Activated CD8-positive, alpha-beta memory T cell treated with anti-CD3 and anti-CD28 coated beads for 48 hours (primary cell): ENCODE measurements around the gene DIPK1C.

ENCODE experiments used
- DNase-seq, 3 experiments: peaks; one replicate each; pipeline ENCODE4 v3.0.0-alpha.2; 2020; ENCODE audit warnings: low read depth in 2 of 3, low spot score in 2 of 3

DIPK1C gene

DNA sequence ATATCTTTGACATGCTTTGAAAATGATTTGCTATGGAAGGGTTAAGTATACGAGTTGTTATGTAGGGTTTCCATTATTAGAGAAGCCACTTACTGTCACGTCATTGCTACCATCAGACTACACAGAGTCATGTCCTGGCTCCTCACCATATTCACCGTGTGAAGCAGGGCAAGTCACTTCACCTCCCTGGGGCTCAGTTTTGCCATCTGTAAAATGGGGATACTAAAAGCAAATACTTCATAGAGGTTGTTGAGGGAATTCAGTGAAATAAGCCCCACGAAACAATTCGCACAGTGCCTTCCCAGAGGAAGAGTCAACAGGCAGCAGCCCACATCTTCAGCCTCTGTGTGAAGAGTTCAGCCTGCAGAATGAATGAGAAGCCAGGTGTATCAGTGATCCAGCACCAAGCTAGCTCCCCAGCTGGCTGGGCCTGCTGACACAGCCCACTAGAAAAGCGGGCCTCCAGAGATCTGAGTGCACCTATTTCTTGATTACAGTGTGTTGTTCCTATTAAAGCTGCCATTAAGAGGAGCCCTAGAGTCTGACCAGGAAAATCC, 3.4 kb downstream of the DIPK1C start:
- no peak for DNase-seq

DNA sequence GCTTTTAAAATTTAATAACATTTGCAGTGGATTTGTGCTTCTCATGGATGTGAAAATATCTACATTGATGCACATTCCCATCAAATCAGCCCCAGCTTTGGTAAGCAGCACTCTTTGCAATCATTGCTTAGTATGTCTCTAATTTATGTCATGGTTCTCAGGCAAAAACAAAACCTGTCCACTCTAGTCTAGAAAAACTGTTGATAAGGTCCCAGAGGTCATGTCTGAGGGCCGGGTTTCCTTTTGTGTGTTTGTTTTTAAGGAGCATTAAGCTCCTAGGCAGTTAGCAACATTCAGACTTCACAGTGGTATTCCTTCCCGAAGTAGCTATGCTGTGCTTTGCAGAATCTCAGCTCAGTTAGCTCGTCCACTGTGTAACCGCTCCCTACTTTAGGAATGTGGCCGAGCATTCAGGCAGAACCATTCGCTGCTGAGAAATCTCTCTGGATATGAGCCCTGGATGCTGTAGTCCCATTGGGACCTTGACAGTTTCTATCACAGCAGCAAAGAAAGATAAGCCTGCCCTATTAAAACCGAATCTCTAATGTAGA, 4.0 kb downstream of the DIPK1C start:
- DNase-seq, result no peak

DNA sequence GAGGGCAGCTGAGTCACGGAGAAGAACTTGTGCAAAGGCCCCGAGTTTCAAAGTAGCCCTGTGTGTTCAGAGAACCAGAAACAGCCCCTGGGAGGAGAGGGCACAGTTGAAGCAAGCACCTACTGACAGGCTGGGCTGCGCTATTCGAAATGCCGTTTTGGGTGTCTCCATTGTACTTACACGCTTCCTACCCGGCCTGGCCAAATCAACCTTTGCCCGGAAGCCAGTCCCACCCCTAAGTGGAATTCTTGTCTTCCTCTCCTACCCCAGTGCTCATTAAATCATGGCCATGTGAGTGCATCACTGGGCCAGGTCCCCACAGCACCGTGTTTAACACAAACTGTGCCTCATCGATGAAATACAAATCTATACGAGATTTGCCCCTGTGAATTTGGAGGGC, 6.0 kb downstream of the DIPK1C start:
- DNase-seq, result no peak

DNA sequence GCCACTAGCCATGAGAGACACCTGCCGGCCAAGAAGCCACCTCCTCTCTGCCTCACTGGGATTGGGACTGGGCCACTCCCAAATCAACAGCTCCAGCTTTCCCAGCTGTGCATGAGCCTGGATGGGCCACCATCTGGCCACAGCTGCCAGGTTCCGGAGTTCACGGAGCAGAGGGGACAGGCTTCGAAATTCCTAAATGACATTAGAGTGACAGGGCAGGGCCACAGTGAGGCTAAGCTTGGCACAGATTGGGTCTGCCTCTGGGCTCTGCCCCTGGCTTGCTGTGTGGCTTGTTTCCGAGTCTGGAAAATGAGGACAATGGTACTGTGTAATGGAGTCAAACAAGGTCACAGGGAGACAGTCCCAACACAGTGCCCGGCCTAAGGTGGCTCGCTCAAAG, 6.5 kb downstream of the DIPK1C start:
- no peak for DNase-seq

DNA sequence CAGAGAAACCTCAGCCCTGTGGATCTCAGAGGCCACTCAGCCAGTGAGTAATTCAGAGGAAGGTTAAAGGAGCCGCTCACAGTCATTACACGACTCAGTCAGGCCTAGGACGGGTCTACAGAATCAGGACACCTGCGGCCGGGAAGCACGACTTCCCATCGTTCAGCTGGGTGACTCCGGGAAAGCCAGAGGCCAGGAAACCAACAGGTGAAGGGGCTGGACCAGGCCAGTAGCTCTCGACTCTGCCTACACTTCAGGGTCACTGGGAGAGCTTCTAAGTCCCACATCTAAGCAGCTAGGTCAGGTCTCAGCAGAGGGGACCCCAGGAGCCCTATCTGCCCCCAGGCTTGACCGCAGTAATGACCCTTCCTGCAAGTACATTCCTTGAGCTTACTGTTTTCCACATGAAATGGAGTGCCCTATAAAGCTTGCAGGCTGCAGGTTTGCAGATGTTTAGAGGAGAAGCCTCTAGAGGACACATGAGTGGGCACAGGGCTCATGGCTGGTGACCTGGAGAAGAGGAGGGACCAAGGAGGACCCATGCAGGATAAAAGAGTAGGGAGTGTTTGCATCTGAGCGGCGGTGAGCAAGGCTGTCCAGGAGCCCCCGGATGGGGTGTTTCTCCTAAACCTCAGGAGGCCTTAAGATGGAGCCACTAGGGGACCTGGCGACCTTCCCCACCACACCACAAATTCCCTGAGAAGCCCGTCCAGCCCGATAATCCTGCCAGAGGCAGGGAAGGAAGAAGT, 9.5 kb downstream of the DIPK1C start:
- no peak for DNase-seq

DNA sequence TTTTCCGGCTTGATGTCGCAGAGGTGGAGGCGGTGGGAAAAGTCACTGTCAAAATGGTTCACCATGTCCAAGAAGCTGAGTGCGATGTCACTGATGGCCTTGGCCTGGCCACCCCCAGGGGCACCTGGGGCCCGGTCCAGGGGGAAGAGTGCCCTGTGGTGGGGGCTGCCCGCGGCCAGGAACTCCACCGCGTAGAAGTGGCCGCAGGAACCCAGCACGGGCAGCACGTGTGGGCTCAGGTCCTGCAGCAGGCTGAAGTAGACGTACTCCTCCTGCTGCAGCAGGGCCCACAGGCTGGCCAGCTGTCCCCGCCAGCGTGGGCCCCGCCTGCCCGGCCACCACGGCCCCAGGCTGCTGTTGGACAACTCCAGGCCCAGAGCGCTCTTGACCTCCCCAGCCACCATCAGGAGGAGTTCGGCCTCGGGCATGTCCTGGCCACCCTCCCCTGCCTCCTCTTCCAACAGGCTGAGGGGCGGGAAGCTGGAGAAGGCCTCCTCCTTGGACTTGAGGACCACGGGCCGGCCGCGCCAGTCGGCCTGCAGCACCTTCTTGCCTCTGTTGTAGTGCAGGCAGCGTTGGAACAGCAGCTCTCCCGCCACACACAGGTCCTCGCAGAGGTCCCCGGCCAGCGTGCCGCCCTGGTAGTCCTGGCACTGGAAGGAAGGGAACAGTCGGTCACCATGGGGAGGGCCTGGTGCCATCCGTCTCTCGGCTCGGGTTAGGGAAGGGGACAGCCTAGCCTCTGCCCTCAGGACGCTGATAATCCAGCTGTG, 10.3 kb downstream of the DIPK1C start:
- no peak for DNase-seq

DNA sequence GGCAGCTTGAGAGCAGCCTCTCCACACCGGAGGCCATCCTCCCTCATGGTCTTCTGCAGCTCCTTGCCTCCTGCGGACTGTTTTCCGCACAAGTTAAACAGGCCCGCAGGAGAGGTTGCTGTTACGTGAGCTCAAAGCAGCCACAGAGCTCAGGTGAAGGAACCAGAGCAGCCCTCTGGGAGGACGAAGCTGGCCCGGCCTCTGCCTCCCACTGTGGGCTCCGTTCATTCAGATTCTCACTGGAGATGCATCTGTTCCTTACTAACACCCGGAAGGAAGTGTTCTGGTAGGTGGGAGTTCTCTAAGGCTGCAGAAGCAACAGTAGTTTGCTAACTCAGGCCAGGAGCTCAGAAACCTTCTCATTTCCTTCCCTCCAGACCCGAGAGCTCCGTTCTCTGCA, 10.9 kb downstream of the DIPK1C start:
- DNase-seq, result no peak

DNA sequence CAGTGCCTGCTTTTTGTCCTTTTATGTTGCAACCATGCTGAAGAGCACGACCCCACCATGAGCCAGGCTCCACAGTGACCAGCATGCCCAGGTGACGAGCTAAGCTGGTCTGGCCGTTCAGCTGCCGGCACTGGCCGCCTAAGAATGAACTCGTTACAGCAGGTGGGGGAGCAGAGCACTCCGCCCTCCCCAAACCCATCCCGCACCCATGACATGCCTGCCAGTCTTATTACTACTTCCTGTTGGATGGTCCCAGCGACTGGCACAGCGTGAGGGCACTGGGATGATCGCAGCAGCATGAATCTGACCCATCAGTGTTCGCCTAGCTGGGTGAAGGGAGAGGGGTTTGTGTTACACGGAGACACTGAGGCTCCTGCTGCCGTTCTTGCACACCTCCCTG, 11.5 kb downstream of the DIPK1C start:
- no peak for DNase-seq

DNA sequence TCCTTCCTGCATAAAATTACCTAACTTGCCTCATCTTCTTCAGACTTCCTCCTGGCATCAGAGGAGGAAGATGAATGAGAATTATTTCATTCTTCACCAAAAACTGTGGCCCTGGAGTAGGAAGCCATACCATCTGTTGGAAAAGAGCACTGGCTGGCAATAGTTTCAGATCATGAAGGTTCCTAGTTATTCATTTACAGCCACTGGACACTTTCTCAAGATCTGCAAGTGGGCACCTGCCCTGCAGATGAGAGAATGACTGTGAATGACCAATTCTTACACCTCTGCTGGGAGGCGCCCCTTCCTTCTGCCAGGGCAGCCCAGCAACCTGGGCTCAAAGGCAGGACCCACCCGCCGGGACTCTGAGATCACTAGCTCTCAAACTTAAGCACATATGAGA, 13.0 kb downstream of the DIPK1C start:
- DNase-seq, result no peak

DNA sequence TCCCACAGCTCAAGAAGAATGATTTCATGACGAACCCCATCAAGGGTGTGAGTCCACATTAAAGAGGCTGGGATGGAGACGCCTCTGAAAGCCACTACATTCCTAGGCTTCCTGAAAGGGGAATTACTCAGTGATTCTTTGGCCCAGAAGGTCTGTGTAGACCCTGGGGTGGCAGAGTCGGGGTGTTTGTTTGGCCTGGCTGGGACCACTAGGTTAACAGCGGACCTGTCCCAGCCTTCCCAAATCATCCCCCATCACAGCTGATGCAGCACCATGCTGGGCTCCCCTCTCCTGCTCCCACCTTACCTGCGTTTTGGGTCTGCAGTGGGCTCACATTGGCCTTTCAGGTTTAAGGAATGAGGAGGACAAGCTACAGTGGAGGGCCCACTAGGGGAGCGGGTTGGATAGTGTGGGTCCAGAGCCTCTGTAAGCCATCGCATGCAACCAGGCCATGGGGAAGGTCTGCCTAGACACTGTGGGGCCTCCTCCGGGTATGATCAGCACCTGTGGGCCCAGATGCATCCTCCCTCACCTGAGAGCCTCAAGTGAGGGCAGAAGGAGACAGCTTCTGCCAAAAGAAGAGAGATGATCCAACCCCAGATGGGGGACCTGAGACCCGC, 16.2 kb downstream of the DIPK1C start:
- no peak for DNase-seq

DNA sequence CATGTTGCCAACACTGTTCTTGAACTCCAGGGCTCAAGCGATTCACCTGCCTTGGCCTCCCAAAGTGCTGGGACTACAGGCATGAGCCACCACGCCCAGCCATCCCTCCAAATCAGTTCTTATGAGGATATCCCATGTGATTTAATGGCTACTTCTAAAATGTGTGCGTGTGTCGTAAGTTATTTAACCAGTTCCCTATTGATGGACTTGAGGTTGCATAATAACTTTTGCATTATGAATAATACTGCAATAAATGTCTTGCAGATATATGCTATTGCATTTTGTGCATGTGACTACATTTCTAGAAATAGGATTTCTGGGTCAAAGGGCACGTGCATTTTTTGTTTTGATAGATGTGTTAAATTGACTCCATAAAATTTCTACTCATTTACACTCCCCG, 19.0 kb downstream of the DIPK1C start:
- no peak for DNase-seq

DNA sequence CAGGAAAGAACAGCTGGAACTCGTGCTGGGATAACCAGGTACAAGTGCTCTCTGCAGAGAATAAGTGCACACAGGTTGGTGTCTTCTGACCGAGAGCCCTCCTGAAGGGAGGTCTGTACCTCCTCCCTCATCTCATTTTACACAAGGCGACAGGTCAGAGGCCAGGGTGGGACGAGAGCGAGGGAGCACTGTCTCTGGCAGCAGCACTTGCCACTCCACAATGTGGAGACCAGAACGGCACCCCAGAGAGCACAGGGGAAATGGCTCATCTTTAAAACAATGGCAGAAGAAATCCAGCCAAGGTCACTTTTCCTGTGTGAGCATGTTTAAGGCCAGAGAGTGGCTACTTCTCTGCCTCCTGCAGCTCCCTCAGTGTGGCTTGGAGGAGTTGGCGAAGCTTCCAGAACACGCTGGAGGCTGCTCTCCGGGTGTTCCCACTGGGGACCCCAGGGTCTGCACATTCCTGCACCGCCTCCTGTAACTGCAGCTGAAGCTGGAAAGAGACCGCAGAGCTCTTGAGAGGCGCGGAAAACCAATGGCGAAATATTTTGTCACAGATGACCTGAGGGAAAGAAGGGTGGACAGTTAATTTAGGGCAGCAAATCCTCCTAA, 20.8 kb downstream of the DIPK1C start:
- DNase-seq, result no peak

DNA sequence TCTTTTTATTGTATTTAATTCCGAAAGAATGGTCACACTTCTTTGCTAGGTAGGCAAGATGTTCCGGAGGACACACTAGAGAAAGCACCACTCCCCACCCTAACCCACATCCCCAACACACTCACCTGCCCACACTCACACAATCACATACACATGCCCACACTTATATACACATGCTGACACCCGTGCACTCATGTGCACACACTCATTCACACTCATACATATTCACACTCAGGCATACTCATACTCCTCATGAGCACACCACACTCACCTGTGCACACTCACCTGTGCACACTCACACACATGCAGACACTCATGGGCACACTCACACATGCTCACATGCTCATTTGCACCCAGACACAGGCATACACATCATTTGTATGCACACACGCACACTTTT, 21.4 kb downstream of the DIPK1C start:
- no peak for DNase-seq

DNA sequence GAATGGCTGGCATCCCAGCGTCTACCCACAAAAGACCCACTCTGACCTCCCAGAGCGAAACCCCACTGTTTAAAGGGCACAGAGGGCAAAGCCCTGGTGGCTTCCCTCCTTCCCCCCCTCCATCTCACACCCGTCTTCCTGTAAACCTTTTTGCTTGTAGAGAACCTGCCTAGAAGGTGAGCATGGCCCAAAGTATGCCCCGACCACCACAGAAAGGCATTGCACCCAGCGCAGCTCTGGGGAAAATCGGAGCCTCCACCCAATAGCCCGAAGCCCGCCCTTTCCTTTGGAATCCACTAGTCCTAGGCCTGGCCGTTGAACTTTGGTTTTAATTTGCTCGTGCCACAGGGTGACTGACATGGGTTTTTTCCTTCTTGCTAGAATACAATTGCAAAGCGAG, 22.6 kb downstream of the DIPK1C start:
- no peak for DNase-seq

DNA sequence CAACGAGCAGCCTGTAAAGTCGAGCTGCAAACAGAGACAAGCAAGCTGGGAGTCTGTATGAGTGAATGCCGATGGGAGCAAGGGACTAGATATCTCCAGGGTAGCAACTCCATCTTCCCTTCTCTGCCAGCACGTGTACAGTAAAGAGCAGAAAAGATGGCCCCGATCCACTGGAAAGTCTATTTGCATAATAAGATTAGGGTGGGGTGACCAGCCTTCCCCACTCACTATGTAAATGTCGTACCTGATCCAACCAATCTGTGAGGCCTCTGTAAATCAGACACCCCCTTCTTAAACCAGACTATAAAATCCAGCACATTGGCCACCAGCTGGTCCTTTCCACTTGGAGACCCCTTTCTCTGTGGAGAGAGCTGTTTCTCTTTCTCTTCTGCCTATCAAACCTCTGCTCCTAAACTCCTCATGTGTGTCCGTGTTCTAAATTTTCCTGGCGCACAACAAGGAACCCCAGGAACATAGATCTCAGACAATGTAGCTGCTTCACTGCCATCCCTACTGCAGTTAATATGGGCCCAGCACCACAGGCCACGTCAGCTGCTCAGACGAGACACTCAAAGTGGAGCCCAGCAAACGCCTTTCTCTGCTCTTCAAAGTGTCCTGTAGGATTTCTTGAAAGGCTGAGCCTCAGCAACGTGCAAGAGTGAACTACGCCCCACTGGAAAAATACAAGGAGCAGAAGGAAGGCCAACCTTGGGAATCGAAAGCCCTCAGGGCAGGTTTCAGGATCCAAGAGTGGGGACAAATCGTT, 26.1 kb downstream of the DIPK1C start:
- no peak for DNase-seq

DNA sequence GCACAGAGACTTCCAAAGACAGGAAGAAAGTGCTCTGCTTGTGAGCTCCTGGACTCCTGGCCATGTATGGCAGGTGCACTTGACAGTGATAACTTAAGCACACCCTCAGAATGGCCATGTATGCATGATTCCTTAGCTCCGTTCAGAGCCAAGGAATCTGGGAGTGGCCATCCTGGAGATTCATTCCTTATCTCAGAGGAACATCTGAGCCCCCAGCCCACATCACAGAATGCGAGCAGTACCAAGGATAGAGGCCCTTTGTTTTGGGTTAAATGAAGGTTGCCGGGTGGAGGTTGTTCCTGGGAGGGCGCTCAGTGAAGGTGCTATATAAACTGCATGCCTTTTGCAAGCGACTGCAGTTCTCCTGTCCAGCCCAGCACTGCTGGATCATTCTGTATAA, 26.9 kb downstream of the DIPK1C start:
- no peak for DNase-seq

DNA sequence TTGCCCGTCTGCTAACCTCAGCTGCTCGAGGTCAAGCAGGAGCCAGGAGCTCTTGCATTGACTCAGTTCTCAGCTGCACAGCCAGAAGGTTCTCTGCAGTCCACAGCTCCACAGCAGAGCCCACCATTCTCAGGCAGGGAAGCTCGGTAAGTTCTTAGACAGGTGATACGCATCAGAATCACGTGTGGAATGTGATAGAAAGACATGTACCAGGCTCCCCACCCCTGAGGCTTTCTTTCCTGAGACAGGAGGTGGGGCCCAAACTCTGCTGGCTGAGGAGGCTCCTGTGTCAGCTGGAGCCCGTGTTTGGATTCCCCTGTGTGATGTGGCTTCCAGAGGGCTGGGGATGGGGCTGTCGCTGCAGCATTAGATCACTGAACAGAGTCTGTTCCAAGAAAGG, 28.0 kb downstream of the DIPK1C start:
- DNase-seq, result no peak

DNA sequence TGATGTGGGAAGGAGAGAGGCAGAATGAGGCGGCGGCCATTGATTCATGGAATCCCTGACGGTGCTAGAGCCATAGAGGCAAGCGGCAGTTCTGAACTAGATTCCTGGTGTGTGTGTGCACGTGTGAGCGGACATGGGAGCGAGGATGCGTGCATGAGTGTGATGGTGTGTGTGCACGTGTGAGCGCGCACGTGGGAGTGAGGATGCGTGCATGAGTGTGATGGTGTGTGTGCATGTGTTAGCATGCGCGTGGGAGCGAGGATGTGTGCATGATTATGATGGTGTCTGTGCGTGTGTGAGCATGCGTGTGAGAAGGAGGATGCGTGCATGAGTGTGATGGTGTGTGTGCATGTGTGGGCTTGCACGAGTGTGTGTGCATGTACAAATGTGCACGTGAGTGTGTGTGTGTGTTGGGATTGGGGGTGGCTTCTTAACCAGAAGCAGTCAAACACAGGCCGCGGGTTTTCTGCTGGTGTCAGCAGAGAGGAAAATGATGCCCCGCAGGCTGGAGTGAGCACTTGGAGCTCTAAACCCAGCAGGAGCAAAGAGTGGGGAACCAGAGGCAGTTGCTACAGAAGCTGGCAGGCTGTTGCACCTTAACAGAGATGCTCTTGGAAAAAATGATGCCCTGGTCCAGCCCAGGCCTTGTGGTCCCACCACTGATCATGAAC, 29.5 kb downstream of the DIPK1C start:
- DNase-seq, result no peak

DNA sequence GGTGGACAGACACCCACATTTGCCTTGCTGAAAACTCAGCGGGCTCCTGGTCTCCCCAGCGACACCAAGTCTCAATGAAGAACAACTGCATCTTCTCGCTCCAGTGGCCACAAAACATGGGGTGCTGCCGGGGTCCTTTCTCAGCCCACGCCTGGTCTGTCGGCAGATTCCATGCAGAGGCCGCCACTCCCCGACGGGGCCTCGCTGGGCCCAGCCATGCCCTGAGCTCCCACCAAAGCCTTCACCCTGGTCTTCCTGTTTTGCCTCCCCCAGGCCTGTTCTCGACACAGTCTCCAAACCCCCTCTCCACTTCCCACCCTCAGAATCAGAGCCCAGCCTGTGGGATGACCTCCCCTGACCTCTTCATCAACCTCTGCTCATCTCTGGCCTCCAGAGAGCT, 31.2 kb downstream of the DIPK1C start:
- DNase-seq, result no peak

DNA sequence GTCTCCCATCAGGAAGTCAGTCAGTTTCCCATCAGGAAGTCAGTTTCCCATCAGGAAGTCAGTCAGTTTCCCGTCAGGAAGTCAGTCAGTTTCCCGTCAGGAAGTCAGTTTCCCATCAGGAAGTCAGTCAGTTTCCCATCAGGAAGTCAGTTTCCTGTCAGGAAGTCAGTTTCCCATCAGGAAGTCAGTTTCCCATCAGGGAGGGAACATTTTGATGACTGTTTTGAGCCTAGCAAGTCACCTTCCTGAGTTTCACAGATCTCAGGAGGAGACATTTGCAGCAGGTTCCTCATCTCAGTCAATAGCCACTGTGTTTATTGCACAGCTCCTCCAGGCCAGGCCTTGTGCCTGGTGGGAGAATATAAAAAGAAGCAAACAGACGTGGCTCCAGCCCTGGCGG, 31.9 kb downstream of the DIPK1C start:
- no peak for DNase-seq
